Measurements from ENCODE around the gene SEC23IP.
A peak's percentile ranks its signal among the peaks of the same experiment; 100 is the strongest.

SEC23IP gene

DNA sequence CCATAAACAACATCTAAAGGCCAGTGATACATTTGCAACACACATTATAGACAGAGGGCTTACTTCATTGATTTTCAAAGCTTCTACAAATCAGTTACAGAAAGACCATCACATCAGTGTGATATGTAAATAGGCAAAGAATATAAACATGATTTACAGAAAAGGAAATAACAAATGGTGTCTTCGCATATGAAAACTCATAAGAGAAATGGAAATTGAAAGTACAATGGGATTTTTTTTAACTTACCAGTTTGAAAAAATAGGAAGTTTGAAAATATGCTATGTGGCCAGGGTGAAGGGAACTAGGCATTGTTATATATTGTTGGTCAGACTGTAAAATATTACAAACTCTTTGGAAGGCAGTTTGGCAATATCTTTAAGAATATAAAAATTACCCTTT is 27.3 kb downstream of the SEC23IP start:
- TF ChIP-seq, protein P1, sequence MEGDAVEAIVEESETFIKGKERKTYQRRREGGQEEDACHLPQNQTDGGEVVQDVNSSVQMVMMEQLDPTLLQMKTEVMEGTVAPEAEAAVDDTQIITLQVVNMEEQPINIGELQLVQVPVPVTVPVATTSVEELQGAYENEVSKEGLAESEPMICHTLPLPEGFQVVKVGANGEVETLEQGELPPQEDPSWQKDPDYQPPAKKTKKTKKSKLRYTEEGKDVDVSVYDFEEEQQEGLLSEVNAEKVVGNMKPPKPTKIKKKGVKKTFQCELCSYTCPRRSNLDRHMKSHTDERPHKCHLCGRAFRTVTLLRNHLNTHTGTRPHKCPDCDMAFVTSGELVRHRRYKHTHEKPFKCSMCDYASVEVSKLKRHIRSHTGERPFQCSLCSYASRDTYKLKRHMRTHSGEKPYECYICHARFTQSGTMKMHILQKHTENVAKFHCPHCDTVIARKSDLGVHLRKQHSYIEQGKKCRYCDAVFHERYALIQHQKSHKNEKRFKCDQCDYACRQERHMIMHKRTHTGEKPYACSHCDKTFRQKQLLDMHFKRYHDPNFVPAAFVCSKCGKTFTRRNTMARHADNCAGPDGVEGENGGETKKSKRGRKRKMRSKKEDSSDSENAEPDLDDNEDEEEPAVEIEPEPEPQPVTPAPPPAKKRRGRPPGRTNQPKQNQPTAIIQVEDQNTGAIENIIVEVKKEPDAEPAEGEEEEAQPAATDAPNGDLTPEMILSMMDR (IDR thresholded peaks at IDR 0.05; ENCODE audit: extremely low read depth, insufficient read depth, missing control alignments), result no peak
- peak; percentile 13 for DNase-seq (ENCODE audit: low spot score)
- in situ Hi-C loops (cut with MboI; ENCODE audit: low pct_unique_long_range_greater_than_20kb, low sequenced_read_pairs, unreplicated experiment), result no loop called here

DNA sequence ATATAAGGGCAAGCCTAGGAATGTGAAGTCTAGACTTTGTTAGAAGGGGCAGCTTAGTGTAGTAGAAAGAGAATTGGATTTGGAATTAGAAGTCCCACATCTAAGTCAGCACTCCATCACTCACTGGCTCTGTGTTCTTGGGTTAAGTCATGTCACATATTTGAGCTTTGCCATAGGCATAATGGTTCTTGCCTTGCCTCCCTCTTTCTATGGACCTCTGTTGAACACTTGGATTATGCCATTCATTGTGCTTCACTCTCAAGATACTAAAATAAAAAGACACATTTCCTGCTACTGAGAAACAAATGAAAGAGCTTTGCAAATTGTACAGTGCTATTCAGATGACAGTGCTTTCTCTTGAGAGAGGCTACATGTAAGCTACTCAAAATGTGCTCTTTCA is 35.9 kb downstream of the SEC23IP start:
- no peak for DNase-seq (ENCODE audit: low spot score)
- TF ChIP-seq, protein P1 (IDR thresholded peaks at IDR 0.05; ENCODE audit: extremely low read depth, insufficient read depth, missing control alignments), result no peak
- in situ Hi-C loops (cut with MboI; ENCODE audit: low pct_unique_long_range_greater_than_20kb, low sequenced_read_pairs, unreplicated experiment), result no loop called here

DNA sequence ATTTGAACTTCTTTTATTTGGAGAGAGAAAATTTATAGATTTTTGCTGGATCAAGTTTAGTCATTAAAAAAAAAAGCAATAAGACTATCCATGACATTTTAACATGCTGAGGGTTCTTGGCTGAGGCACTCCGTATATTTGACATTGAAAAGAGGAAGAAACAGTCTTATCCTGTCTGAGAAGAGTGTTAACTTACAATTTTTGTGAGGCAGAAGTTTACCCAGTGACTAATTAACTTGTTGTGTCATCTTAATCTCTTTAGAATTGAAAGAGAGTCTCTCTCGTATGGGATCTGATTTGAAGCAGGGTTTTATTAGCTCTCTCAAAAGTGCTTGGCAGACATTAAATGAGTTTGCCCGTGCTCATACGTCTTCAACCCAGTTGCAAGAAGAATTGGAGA is 39.3 kb downstream of the SEC23IP start:
- TF ChIP-seq, protein P1 (IDR thresholded peaks at IDR 0.05; ENCODE audit: extremely low read depth, insufficient read depth, missing control alignments), result no peak
- no peak for DNase-seq (ENCODE audit: low spot score)
- in situ Hi-C loops (cut with MboI; ENCODE audit: low pct_unique_long_range_greater_than_20kb, low sequenced_read_pairs, unreplicated experiment), result no loop called here

DNA sequence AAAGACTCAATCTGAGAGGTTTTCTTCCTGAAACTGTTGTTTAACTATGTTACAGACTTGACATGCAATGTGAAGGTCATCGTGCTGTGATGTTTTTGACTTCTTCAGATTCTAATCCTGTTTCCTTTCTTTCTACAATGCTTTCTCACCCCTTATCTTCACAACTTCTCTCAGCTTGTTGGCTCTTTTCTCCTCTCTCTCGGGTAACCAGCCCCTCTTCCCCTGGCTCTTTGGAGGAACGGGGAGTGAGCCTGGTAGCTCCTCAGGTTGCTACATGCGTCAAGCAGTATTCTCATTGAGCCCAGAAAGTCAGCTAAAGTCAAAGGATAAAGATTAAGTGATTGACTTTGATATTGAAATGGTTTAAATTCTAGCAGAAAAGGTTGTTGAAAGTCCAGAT is 40.1 kb downstream of the SEC23IP start:
- in situ Hi-C loops (cut with MboI; ENCODE audit: low pct_unique_long_range_greater_than_20kb, low sequenced_read_pairs, unreplicated experiment), result no loop called here
- TF ChIP-seq, protein P1 (IDR thresholded peaks at IDR 0.05; ENCODE audit: extremely low read depth, insufficient read depth, missing control alignments), result no peak
- no peak for DNase-seq (ENCODE audit: low spot score)

DNA sequence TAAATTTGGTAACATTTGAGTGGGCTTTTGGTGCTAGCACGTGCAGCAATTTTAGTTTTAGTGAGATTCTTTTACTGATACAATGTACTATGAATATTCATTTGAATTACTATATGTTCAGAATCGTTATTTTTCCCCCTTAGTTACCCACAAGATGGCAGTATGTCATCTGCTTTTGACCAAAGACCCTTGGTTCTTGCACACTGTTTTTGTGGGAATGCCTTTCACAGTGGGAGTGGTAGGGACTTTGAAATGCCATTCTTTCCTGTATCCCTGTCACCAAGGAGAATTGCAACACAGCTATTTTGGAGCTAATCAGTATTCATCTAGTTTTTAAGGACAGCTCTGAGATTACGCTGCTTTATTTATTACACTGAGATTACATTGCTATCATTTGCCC is 40.6 kb downstream of the SEC23IP start:
- in situ Hi-C loops (cut with MboI; ENCODE audit: low pct_unique_long_range_greater_than_20kb, low sequenced_read_pairs, unreplicated experiment), result no loop called here
- no peak for DNase-seq (ENCODE audit: low spot score)
- TF ChIP-seq, protein P1 (IDR thresholded peaks at IDR 0.05; ENCODE audit: extremely low read depth, insufficient read depth, missing control alignments), result peak; percentile 16

DNA sequence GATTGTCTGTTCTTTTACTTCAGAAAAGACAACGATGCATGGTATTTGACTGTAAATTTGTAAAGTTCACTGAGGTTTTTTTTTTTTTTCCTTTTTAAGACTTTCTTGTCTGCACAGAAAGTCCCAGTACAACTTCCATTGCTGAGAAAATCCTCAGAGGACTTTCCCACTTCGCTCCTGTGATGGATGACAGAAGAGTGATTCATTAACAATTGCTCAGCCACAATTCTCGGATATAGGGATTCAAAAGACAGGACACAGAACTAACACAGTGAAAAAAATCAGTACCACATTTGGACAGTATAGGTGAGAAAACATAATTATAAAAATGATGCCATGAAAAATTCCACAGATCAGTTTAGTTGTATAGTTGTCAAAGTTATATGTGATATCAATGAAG is 48.0 kb downstream of the SEC23IP start:
- in situ Hi-C loops (cut with MboI; ENCODE audit: low pct_unique_long_range_greater_than_20kb, low sequenced_read_pairs, unreplicated experiment), result no loop called here

More for the DNA sequence above, 48.0 kb downstream of the SEC23IP start:
- TF ChIP-seq, protein P1 (IDR thresholded peaks at IDR 0.05; ENCODE audit: extremely low read depth, insufficient read depth, missing control alignments), result no peak
- no peak for DNase-seq (ENCODE audit: low spot score)

Measured in GM13977 (cell line).